HG03521 (cell line): ENCODE data around the gene GPC6.

ENCODE experiments used
- ATAC-seq: cut with Tn5 transposase; IDR thresholded peaks from one replicate; pipeline ENCODE4 v1.9.1; 2021; ENCODE audit warnings: mild to moderate bottlenecking, moderate library complexity; ENCODE audit not compliant: unreplicated experiment

Gene GPC6

GRCh38 chr13:93364166-93364565 lies 137.6 kb downstream of the GPC6 start:
- no peak for ATAC-seq

- ATAC-seq: no peak
These were observed 141.7 kb downstream of the GPC6 start for GRCh38 chr13:93368296-93368695.

- ATAC-seq: no peak
These were observed 142.1 kb downstream of the GPC6 start for GRCh38 chr13:93368718-93369117.

- no peak for ATAC-seq
These were observed 146.2 kb downstream of the GPC6 start for GRCh38 chr13:93372856-93373255.

GRCh38 chr13:93375491-93375890 lies 148.9 kb downstream of the GPC6 start:
- ATAC-seq: no peak

GRCh38 chr13:93377196-93377595 lies 150.6 kb downstream of the GPC6 start:
- ATAC-seq: no peak

GRCh38 chr13:93378184-93378583 lies 151.6 kb downstream of the GPC6 start:
- no peak for ATAC-seq

GRCh38 chr13:93386116-93386515 lies 159.5 kb downstream of the GPC6 start:
- ATAC-seq: no peak

- no peak for ATAC-seq
These were observed 162.1 kb downstream of the GPC6 start for GRCh38 chr13:93388701-93389100.

GRCh38 chr13:93397619-93398018 lies 171.0 kb downstream of the GPC6 start:
- no peak for ATAC-seq

- ATAC-seq: no peak
These were observed 171.8 kb downstream of the GPC6 start for GRCh38 chr13:93398167-93399035.

- ATAC-seq: no peak
These were observed 172.6 kb downstream of the GPC6 start for GRCh38 chr13:93399212-93399611.

GRCh38 chr13:93406136-93406535 lies 179.5 kb downstream of the GPC6 start:
- ATAC-seq: no peak

GRCh38 chr13:93407551-93407950 lies 180.9 kb downstream of the GPC6 start:
- no peak for ATAC-seq

- ATAC-seq: no peak
These were observed 182.4 kb downstream of the GPC6 start for GRCh38 chr13:93409001-93409400.

GRCh38 chr13:93409816-93410215 lies 183.2 kb downstream of the GPC6 start:
- ATAC-seq: no peak

GRCh38 chr13:93411186-93411680 lies 184.6 kb downstream of the GPC6 start:
- ATAC-seq: no peak

GRCh38 chr13:93412676-93413075 lies 186.1 kb downstream of the GPC6 start:
- no peak for ATAC-seq

- ATAC-seq: no peak
These were observed 187.5 kb downstream of the GPC6 start for GRCh38 chr13:93413972-93414717.

GRCh38 chr13:93416736-93417355 lies 190.2 kb downstream of the GPC6 start:
- no peak for ATAC-seq

GRCh38 chr13:93418398-93418797 lies 191.8 kb downstream of the GPC6 start:
- no peak for ATAC-seq
